ENCODE data around the gene ZNF850.

- no peak for TF ChIP-seq ZFP3 (tag by site-specific recombination; IDR thresholded peaks at IDR 0.05; ENCODE audit: low read depth)
- TF ChIP-seq, protein P1, sequence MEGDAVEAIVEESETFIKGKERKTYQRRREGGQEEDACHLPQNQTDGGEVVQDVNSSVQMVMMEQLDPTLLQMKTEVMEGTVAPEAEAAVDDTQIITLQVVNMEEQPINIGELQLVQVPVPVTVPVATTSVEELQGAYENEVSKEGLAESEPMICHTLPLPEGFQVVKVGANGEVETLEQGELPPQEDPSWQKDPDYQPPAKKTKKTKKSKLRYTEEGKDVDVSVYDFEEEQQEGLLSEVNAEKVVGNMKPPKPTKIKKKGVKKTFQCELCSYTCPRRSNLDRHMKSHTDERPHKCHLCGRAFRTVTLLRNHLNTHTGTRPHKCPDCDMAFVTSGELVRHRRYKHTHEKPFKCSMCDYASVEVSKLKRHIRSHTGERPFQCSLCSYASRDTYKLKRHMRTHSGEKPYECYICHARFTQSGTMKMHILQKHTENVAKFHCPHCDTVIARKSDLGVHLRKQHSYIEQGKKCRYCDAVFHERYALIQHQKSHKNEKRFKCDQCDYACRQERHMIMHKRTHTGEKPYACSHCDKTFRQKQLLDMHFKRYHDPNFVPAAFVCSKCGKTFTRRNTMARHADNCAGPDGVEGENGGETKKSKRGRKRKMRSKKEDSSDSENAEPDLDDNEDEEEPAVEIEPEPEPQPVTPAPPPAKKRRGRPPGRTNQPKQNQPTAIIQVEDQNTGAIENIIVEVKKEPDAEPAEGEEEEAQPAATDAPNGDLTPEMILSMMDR (tag by site-specific recombination; IDR thresholded peaks at IDR 0.05) = no peak
- TF ChIP-seq, protein P2, sequence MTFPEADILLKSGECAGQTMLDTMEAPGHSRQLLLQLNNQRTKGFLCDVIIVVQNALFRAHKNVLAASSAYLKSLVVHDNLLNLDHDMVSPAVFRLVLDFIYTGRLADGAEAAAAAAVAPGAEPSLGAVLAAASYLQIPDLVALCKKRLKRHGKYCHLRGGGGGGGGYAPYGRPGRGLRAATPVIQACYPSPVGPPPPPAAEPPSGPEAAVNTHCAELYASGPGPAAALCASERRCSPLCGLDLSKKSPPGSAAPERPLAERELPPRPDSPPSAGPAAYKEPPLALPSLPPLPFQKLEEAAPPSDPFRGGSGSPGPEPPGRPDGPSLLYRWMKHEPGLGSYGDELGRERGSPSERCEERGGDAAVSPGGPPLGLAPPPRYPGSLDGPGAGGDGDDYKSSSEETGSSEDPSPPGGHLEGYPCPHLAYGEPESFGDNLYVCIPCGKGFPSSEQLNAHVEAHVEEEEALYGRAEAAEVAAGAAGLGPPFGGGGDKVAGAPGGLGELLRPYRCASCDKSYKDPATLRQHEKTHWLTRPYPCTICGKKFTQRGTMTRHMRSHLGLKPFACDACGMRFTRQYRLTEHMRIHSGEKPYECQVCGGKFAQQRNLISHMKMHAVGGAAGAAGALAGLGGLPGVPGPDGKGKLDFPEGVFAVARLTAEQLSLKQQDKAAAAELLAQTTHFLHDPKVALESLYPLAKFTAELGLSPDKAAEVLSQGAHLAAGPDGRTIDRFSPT (tag by site-specific recombination; IDR thresholded peaks at IDR 0.05) = no peak
- no peak for TF ChIP-seq TRIM28 (IDR thresholded peaks at IDR 0.05; ENCODE audit: borderline replicate concordance, low read length)
- no peak for TF ChIP-seq ZNF521 (tag by site-specific recombination; IDR thresholded peaks at IDR 0.05)
- no peak for TF ChIP-seq BCL11A (tag by site-specific recombination; IDR thresholded peaks at IDR 0.05; ENCODE audit: low read depth)
- TF ChIP-seq ZSCAN23 (tag by site-specific recombination; IDR thresholded peaks at IDR 0.05) = no peak
- no peak for TF ChIP-seq KLF9 (tag by site-specific recombination; IDR thresholded peaks at IDR 0.05; ENCODE audit: low read depth)
- no peak for TF ChIP-seq REST (tag by site-specific recombination; IDR thresholded peaks at IDR 0.05)
- TF ChIP-seq OVOL3 (tag by site-specific recombination; IDR thresholded peaks at IDR 0.05) = no peak
Measured at GRCh38 chr19:36672368-36672767, 100.2 kb downstream of the ZNF850 start.

All from HEK293 (cell line).